NCI-H187 treated with DMSO at 0.1 percent for 48 hours (cell line): ENCODE results near the gene BTG2.

Experiments
- DNase-seq: peaks from one replicate; lab custom pipeline; 2025; lab: John Stamatoyannopoulos, UW

BTG2 gene

DNA sequence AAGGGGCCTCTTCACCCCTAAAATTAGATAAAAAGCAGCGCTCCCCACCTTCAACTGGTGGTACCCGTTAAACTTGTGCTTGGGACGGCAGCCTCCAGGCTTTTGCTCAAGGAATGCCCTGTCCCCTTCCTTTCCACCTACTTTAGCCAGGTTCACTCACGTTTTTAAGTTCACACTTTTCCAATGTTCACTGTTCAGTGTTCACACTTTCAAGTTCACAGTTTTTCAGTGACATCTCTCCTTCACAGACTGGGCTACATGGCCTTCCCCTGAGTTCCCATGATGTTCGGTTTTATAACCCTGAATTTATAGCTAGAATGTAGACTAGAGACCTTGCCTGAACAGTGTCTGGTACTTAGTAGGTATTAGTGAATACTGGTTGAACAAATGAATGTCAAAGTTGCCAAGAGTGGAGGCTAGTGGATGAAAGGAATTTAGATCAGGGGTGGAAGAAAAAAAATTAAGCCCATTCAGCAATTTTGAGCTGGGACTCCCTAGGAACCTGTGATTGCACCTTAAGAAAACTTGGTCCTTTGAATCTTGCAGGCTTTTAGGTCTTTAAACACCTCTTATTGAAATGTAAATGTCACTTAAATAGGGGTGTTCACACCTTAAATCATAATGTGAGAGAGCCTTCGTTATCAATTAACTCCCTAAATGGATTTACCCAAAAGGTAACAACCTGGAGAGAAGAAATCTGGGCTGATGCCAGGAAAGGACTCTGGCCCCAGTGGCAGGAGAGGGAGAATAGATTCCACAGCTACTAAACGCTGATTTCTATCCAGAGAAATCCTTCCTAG, 12.3 kb downstream of the BTG2 start:
- DNase-seq, result no peak

DNA sequence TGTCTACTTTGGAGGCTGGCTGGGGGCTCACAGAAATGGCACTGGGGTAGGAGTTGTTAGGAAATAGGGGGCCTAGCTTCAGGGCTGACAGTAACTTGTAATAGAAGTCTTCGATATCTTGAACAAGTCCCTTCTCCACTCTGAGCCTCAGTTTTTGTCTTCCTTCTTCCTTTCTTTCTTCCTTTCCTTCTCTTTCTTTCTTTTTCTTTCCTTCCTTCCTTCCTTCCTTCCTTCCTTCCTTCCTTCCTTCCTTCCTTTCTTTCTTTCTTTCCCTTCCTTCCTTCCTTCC, 12.9 kb downstream of the BTG2 start:
- no peak for DNase-seq

DNA sequence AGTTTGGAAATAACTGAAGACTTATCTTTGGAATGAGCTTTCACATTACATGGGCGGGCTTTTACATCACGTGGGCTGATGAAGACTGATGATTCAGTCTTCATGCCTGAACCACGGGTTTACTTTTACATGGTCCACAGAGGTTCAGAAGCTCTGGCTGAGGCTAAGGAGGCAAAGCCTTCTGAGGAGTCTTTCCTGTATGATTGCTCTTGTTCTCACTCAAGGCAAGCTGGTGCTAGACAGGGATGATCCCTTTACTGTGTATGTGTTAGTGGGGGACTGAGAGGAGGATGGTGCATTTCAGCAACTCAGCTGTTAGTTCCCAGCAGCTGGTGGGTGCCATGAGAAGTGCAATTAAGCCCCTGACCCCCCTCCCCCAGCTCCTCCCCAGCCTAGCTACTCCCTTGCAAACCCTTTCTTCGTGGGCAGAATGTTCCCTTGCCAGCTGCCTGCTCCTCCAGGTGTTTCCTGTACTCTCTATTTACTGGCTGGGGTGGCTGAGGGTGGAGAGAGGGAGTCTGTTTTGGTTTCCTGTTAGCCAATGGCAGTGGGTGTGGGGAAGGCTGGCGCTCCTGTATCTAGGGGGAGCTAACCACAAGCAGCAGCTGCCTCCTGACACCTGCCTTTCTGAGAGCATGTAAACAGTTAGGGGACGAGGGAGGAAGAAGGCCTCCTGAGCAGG, 15.4 kb downstream of the BTG2 start:
- DNase-seq, result peak; percentile 99

DNA sequence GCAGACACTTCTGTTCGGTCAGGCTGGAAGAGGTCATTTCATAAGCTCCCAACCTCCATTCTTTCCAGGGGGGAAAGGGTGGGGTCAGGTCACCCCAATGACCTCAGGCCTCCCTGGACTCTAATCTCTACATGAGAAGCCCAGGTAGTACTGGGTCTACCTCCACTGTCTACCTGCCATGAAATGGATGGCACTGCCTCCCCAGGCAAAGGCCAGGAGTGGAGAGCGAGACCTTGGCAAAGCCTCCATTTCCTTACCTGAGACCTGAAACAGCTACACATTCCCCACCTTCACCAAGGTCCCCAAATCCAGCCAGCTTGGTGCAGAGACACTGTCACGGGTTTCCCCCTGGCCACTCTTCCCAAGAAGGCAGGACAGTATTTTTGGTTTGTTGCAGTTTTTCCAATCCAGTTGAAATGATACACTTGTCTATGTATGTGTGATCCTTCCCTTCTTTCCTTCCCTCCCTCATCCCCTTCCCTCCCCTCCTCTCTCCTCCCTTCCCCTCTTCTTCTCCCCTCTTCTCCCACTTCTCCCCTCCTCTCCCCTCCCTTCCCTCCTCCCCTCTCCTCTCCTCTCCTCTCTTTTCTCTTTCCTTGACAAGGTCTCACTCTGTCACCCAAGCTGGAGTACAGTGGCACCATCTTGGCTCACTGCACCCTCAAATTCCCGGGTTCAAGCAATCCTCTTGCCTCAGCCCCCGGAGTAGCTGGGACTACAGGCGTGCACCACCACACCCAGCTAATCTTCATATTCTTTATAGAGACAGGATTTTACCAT, 16.1 kb downstream of the BTG2 start:
- no peak for DNase-seq

DNA sequence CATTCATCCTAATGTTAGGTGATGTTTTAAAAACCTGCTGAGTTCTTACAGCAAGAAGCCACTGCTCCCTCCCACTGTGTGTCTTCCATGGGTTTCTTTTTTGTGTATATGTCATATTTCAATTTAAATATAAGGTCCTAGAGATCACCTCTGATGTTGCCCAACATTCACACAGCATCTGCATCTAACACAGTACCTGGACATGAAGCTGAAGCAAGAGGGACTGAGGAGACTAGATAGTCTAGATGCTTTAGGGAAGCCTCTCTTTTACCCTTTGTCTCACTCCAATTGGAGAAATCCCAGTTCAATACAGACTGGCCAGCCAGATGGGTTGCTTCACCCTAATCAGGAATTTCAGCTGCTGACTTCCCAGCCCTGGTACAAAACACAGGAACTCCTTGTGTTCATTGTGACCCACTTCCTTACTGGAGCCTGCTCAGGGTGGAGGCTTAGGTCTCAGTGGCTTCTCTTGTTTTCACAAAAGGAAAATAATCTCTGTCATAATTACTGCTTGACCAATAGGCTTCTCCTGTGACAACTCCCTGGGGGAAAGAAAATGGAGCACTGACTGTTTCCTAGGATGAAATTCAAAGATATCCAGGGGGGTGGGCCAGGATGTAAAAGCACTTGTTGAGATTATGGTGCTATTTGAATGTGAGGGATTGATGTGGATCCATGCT, 17.3 kb downstream of the BTG2 start:
- DNase-seq, result peak; percentile 48

DNA sequence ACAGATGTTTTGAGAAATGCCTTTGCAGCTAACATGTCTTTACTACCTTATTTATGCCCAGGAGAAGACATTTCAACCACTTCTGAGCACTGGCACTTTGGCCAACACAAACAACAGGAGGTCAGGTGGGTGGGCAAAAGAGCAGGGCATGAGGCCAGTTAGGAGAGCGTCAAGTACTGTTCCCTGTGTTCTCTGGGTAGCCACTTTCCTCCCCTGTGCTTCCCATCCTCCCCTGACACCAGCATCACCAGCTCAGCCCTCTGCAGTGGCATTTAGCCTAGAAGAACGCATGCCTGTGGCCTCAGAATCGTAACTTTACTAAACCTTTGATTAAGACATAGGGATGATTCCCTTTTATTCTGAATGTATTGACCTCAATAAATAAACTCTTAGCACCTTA, 18.3 kb downstream of the BTG2 start:
- no peak for DNase-seq

DNA sequence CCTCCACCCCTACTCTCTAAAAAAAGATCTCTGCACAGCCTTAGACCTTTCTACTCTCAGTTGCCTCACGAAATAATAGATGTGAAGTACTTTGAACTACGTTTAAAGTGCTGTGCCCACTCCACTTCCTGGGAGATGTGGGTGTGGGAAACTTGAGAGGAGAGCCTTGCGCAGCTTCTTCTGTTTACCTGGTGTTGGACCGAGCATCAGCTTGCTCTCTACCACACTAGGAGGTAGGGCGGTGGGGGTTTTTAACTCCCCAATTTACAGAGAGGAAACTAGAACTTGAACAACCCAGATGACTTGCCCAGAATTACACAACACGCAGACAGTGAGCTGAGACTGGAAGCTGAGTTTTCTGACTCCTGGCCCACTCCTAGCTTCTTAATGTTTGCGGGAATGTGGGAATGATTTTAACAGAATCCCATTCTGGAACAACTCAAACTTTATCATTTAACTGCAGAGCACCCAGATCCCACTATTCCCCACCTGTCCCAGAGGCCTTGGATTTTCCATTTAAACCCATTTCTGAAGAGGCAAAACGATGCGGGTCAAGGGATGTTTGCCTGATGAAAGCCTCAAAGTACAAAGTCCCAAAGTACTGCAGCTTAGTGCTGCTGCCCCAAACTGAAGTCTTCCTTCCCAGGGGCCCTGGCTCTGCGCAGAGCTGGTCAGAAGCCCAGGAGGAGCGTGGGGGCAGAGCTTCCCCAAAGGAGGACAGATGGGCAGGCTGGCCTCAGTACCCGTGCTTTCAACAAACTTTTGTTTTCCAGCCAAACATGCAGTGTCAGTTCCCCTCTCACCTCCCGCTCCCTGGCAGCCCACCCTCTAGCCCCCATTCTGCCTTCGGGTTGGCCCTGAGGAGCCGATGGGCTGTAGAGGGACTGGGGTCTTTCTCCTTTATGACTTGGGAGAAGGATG, 19.0 kb downstream of the BTG2 start:
- DNase-seq, result peak; percentile 85

DNA sequence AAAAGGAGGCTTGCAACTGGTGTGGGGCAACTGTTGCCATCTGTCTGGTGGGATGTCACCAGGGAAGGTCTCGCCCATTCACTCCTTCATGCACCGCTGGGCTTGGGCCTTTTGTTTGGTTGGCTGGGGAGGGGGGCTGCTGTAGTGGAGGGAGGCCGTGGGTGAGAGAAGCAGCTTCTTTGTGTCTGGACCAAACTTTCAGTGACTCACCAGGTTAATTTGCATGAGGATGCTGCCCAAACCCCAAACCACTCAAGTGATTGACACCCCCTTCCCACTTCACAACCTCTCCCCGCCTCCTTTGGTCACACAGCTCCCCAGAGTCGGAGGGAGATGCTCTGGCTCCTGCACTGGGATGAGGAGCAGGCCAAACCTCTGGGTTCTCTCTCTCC, 19.7 kb downstream of the BTG2 start:
- peak; percentile 75 for DNase-seq

DNA sequence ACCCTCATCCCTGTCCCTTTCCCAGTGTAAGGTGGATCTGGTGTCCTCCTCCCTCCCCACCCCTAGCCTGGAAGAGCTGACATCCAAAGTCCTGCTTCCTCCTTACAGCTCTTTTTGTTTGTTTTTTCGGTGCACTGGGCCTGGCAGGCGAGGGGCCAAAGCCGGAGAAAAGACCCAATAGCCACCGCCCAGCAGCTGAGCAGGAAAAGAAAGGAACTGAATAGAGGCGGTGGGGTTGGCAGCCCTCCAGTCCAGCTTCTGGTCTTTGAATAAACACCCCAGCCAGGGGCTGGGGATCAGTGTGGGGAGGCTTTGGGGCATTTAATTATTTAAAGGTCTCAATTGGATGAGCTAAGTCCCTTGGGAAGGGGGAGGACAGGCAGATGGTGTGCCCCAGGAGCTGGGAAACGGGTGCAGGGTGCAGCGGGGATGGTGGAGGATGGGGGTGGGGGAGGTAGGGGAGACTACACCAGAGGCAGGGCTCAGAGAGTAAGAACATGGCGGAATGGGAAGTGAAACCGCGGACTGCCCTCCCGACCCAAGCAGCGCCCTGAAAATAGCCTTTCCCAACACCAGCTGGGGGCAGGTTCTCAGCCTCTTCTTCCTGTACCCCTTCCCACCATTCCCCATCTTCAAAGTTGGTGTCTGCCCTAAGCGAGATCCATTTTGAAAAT, 20.2 kb downstream of the BTG2 start:
- no peak for DNase-seq

DNA sequence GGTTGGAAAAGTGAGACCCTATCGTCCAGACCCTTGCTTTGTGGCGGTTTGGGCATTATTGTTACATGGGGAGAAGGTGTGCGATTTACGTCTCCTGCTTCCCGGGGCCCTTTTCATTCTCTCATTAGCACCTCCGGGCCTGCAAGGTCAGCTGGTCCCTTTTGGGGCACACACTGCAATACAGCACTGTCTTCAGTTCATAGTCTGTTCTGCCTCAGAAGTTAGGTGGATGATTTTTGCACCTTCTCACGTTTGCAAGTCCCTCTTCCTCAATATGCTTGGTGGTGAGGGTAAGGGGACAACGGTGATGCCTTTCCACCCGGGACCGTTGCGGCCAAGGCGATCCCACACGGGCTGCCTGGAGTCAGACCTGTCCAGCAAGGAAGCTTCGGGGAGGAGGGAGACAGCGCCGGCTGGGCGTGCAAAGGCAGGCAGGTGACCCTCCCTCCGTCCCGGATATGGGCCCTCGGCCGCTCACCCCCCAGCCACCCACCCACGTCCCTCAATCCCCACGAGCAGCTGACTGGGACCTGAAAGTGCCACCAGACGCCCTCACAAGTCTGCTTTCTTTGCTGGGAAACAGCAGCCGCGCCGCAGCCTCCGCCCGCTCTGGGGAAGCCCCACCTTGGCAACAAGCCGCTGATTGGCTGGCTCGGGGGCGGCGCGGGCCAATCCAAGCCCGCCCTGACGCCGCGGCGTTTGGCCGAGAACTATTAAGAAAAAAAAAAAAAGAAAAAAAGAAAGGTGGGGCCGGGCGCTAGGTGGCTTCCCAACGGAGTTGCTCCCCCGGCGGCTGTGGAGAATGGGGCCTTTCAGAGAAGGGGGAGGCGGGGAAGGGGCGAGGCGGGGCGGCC, 21.7 kb downstream of the BTG2 start:
- DNase-seq, result peak; percentile 95

DNA sequence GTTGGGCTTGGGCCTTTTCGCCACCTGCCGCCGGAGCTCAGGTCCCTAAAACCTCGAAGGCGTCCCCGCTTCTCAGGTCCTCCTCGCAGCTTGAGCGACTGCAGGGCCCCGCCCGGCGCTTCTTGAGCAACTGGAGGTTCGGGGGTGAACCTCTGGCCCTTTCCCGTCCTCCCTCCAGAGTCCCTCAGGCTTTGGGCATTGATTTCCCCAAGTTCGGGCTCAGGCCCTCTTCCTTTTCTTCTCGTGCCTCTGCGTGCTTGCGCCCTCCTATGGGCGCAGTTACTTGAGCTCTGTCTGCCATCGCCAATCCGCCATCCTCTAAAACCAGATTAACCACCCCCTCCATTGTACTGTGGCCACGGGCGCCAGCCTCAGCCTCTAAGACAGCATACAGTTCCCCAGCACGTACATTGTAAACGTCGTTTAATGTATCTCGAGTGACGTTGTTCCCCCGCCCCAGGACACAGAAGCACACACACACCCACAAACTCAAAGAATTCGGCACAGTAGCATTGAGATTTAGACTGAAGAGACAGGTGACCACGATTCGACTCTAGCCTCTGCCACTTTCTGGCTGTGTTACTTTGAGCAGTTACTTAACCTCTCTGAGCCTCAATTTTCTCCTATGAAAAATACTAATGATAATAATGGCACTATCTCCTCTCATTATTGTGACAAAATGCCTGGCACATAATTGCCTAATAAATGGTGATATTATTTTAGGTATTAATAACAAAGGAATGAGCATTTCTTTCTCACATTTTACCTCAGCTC, 22.6 kb downstream of the BTG2 start:
- DNase-seq, result peak; percentile 68

DNA sequence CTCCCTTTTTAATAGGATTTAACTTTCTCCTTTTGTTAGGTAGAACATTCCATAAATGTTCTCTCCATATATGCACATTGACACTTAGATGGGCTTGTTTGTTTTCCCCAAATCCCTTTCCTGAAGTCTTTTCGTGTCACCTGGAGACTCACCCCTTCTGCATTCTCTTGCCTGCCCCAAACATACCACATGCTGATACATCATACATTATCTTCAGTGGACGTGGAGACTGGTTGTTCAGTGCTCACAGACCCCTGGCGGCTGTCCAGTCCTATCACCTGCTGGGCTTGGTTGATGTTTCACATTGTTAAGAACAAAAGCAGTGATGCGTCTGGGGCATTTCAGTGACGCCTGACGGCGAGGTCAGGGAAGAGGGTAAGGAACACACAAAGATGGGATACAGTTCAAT, 23.4 kb downstream of the BTG2 start:
- DNase-seq, result no peak

DNA sequence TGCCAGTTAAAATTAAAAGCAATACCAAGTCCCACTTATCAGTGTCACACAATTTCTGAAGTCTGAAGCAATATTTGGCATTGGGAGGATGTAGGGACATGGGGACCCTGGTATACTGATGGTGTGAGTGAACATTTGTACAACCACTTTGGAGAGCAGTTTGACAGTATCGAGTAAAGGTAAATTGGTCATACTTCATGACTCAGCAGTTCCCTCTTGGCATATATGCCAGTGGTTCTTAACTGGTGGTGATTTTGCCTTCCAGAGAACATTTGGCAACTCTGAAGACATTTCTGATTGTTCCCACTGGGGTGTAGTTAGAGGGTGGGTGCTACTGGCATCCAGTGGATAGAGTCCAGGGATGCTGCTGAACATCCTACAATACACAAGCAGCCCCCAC, 25.9 kb downstream of the BTG2 start:
- DNase-seq, result no peak

DNA sequence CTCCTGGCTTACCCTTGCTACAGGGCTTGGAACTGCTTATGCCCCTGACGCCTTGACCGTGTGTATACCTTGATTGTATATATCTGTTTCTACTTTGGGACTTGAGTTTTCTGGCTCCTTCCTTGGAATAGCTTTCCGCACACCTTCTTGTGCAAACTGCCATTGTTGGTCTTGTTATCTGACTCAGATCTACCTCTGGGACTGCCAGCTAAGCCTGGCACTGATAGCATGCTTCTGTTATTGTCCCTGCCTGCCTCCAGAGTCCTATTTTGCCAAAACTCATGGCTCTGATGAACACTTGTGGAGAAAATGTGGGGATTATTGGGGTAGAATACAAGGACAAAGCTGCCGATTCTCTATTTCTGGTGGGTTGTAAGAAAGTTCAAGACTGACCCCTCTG, 30.2 kb downstream of the BTG2 start:
- DNase-seq, result no peak

DNA sequence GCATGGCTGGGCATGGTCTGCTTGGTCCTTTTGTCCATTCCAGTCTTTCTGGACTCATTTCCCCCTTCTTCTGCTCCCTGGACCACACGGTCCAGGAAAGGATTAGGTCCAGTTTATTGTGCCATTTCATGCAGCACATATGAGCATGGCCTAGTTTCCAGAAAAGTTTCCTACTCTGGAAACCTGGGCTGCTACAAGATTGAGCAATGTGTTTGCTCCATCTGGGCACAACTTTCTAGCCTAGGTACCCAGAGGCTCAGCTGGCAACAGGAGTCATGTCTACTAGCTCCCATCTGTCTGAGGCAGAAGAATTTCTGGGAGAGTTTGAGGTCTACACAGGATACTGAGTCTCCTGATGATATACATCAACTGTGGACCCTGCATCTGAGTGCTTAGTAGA, 30.8 kb downstream of the BTG2 start:
- DNase-seq, result no peak

DNA sequence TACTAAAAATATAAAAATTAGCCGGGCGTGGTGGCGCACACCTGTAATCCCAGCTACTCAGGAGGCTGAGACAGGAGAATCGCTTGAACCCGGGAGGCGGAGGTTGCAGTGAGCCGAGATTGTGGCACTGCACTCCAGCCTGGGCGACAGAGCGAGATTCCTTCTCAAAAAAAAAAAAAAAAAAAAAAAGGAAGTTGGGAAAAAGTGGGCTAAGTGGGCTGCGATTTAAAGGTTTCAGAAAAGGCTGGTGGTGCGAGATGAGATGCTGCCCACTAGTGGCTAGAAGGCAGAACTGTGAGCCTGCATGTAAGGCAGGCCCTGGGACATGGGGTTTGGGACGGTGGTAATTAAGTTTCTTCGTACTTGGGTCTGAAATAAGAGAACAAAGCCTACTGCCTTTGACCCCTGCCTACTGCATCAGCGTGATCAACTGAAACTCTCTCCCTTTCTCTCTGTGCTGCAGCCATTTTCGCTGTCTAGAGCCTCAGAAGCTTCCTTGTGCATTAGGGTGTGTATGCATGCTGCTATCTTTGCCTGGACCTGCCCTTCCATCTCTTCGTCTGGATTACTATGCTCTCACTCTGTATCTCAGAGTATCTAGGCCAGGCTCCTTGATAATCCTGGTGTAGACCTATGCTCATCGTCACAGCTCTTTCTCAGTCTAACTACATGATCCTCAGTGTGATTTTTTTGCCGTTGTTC, 33.2 kb downstream of the BTG2 start:
- no peak for DNase-seq

DNA sequence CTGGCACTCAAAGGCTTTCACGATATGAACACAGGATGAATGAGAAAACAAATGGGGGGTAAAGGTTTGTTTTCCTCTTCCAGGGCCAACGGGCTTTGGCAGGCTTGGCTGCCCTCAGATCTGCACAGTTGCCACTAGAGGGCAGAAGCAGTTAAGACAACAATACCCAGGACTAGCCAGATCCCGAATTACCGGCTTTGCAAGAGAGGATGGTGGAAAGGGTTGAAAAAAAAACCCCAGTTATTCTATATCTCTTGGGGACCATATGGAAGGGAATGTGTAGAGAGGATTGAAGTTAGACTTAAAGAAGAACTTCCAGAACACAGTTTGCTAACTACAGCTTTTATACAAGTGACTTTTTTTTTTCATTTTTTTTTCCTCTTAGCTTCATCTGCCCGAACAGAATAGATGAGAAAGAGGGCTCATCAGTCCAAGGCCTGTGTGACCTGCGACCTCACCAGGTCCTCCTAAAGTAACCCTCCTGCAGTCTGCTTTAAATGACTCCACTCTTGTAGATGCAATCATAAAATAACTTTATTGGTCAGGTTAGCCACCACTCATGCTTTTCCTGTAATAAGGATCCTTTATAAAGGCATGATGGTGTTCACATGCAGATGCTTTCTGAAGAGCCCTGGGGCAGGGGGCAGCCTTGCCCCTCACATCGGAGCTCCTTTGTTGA, 34.9 kb downstream of the BTG2 start:
- peak; percentile 67 for DNase-seq
